KMS-11 (cell line): ENCODE data around the gene MMP17.

Experiments
- H2AFZ ChIP-seq: fragments of 200-600 bp; sonication (generic); 2 replicates; pipeline ENCODE4 v1.6.1; 2016; ENCODE audit warnings: antibody characterized with exemption, mixed run types, low read depth
- H3K27ac ChIP-seq: fragments of 200-600 bp; sonication (generic); 2 replicates; pipeline ENCODE4 v1.6.1; 2016; ENCODE audit warnings: mild to moderate bottlenecking, mixed run types
- H3K27me3 ChIP-seq: fragments of 200-600 bp; sonication (generic); 2 replicates; pipeline ENCODE4 v1.6.1; 2017; ENCODE audit warnings: mild to moderate bottlenecking, low read depth, mixed run types, moderate library complexity; ENCODE audit not compliant: insufficient read depth
- H3K36me3 ChIP-seq: fragments of 200-600 bp; sonication (generic); 2 replicates; pipeline ENCODE4 v1.6.1; 2017; ENCODE audit warnings: mild to moderate bottlenecking, mixed run types; ENCODE audit not compliant: insufficient read depth
- H3K4me1 ChIP-seq: fragments of 200-600 bp; sonication (generic); 2 replicates; pipeline ENCODE4 v1.6.1; 2016; ENCODE audit warnings: mild to moderate bottlenecking, low read depth, mixed run types; ENCODE audit not compliant: poor library complexity, severe bottlenecking
- H3K4me2 ChIP-seq: fragments of 200-600 bp; sonication (generic); 2 replicates; pipeline ENCODE4 v1.7.0; 2016; ENCODE audit warnings: mild to moderate bottlenecking, mixed run types
- H3K4me3 ChIP-seq: fragments of 200-600 bp; sonication (generic); IDR thresholded peaks from 2 replicates; pipeline ENCODE4 v1.6.1; 2017; ENCODE audit warnings: low read depth, low read length, mixed read lengths; ENCODE audit not compliant: insufficient read depth
- H3K79me2 ChIP-seq: fragments of 200-600 bp; sonication (generic); 2 replicates; pipeline ENCODE4 v1.6.1; 2016; ENCODE audit warnings: low read depth, mixed run types; ENCODE audit not compliant: insufficient read depth
- H3K9ac ChIP-seq: fragments of 200-600 bp; sonication (generic); 2 replicates; pipeline ENCODE4 v1.6.1; 2016; ENCODE audit warnings: mild to moderate bottlenecking, mixed run types
- H4K20me1 ChIP-seq: fragments of 200-600 bp; sonication (generic); 2 replicates; pipeline ENCODE4 v1.6.1; 2016; ENCODE audit warnings: mild to moderate bottlenecking, mixed run types; ENCODE audit not compliant: insufficient read depth
- CTCF ChIP-seq: fragments of 200-600 bp; sonication (generic); conservative IDR thresholded peaks from 2 replicates; pipeline ENCODE4 v1.6.1; 2017; ENCODE audit warnings: low read depth, mild to moderate bottlenecking, antibody characterized with exemption, low read length, moderate library complexity, mixed read lengths

The MMP17 gene

GRCh38 chr12:131841547-131841946 lies 13.4 kb downstream of the MMP17 start:
- Histone ChIP-seq H3K36me3 (no peaks in the 10 kb centered on the region), H3K9ac (no peak overlapping the region), H2AFZ (no peak overlapping the region), H3K79me2 (no peaks in the 10 kb centered on the region), H3K4me1 (no peaks in the 10 kb centered on the region), H4K20me1 (no peaks in the 10 kb centered on the region), H3K4me3 (no peak overlapping the region), H3K4me2 (no peak overlapping the region), H3K27me3 (no peaks in the 10 kb centered on the region), H3K27ac (no peak overlapping the region)
- no peak for TF ChIP-seq CTCF

GRCh38 chr12:131842169-131842568 lies 14.0 kb downstream of the MMP17 start:
- TF ChIP-seq CTCF, result no peak
- no peaks in the 10 kb centered on the region for H3K4me1 ChIP-seq
- no peak overlapping the region for H3K27ac ChIP-seq
- H4K20me1 ChIP-seq, result no peaks in the 10 kb centered on the region
- H3K4me3 ChIP-seq, result no peak overlapping the region
- no peak overlapping the region for H2AFZ ChIP-seq
- no peaks in the 10 kb centered on the region for H3K79me2 ChIP-seq
- no peak overlapping the region for H3K4me2 ChIP-seq
- H3K9ac ChIP-seq, result no peak overlapping the region
- no peaks in the 10 kb centered on the region for H3K36me3 ChIP-seq
- H3K27me3 ChIP-seq, result no peaks in the 10 kb centered on the region

- Histone ChIP-seq H4K20me1 (no peaks in the 10 kb centered on the region), H3K36me3 (no peaks in the 10 kb centered on the region), H3K4me3 (no peak overlapping the region), H3K4me1 (no peaks in the 10 kb centered on the region), H3K9ac (no peak overlapping the region), H3K27me3 (no peaks in the 10 kb centered on the region), H3K79me2 (no peaks in the 10 kb centered on the region), H3K27ac (no peak overlapping the region), H2AFZ (no peak overlapping the region), H3K4me2 (no peak overlapping the region)
- TF ChIP-seq CTCF, result no peak
Observed at GRCh38 chr12:131843527-131843926, 15.3 kb downstream of the MMP17 start.

- Histone ChIP-seq H3K36me3 (no peaks in the 10 kb centered on the region), H2AFZ (no peak overlapping the region), H3K27ac (no peak overlapping the region), H3K4me3 (no peak overlapping the region), H3K9ac (no peak overlapping the region), H3K4me1 (no peaks in the 10 kb centered on the region), H3K4me2 (no peak overlapping the region), H3K79me2 (no peaks in the 10 kb centered on the region), H3K27me3 (no peaks in the 10 kb centered on the region), H4K20me1 (no peaks in the 10 kb centered on the region)
- TF ChIP-seq CTCF, result no peak
Observed at GRCh38 chr12:131844140-131844539, 15.9 kb downstream of the MMP17 start.

- Histone ChIP-seq H3K4me3 (no peak overlapping the region), H3K27me3 (no peaks in the 10 kb centered on the region), H2AFZ (no peak overlapping the region), H3K79me2 (no peaks in the 10 kb centered on the region), H3K36me3 (no peaks in the 10 kb centered on the region), H3K4me2 (no peak overlapping the region), H4K20me1 (no peaks in the 10 kb centered on the region), H3K27ac (no peak overlapping the region), H3K9ac (no peak overlapping the region), H3K4me1 (no peaks in the 10 kb centered on the region)
- TF ChIP-seq CTCF, result no peak
Observed at GRCh38 chr12:131844656-131845055, 16.5 kb downstream of the MMP17 start.
